HCT116 (cell line): ENCODE results near the gene SELENOW. TPM values are rescaled to one million over a fixed set of nuclear protein-coding genes. Genes with fewer than 3 reads are reported as not detected.

Source experiments
- ATAC-seq: fragments of 200-7000 bp; cut with Tn5 transposase; 2 replicates; pipeline ENCODE4 v1.9.1; 2020; ENCODE audit warnings: mild to moderate bottlenecking, moderate library complexity
- BruUV-seq: library from RNA; stranded (reverse); fragments of 400-500 nt; replicated peaks from 2 replicates; lab custom pipeline; 2021; lab: Mats Ljungman, UMichigan
- CTCF ChIA-PET: fragments of 300-600 bp; sonication (Branson Sonifier 250); formaldehyde crosslinking; loops from one replicate; lab custom pipeline; 2021; ENCODE audit warnings: antibody characterized with exemption; lab: Charles Lee
- POLR2A ChIA-PET: fragments of 300-600, 350-600 bp; sonication (Branson Sonifier 250); formaldehyde crosslinking; loops from one replicate; lab custom pipeline; 2021; ENCODE audit warnings: antibody characterized with exemption; lab: Charles Lee
- RAD21 ChIA-PET, 2 experiments: fragments of 300-600 bp; sonication (Branson Sonifier 250); formaldehyde crosslinking; loops; one replicate each; lab custom pipeline; 2023; ENCODE audit warnings: low total read pairs in 2 of 2; ENCODE audit not compliant: uncharacterized antibody in 2 of 2, unreplicated experiment in 2 of 2, low non-redundant PET in 1 of 2; lab: Charles Lee
- DNase-seq: peaks from one replicate; pipeline ENCODE4 v3.0.0-alpha.2; 2010; ENCODE audit warnings: low read depth, low spot score
- H2AFZ ChIP-seq: fragments of 200-600 bp; shearing (Covaris generic), sonication (generic); 2 replicates; pipeline ENCODE4 v1.6.1; 2017; ENCODE audit warnings: low read depth, mixed run types, mixed read lengths, antibody characterized with exemption, low read length; ENCODE audit not compliant: poor library complexity, severe bottlenecking
- H3K27ac ChIP-seq: 2 replicates; pipeline ENCODE4 v1.5.1; 2012; ENCODE audit warnings: low read depth, low read length
- H3K27me3 ChIP-seq: fragments of 200-600 bp; sonication (generic); 2 replicates; pipeline ENCODE4 v1.6.1; 2016; ENCODE audit warnings: mixed run types, low read length, mixed read lengths; ENCODE audit not compliant: insufficient read depth
- H3K36me3 ChIP-seq, 2 experiments: fragments of 200-500 bp in 1 of 2; fragments of 200-600 bp in 1 of 2; sonication (Bioruptor generic) in 1 of 2; sonication (generic) in 1 of 2; 2 replicates each; pipeline versions ENCODE4 v1.5.1 to v1.6.1; 2014 to 2016; ENCODE audit warnings: low read length in 2 of 2, inconsistent platforms in 1 of 2, mixed read lengths in 1 of 2, mixed run types in 1 of 2; ENCODE audit not compliant: insufficient read depth in 2 of 2, control insufficient read depth in 1 of 2
- H3K4me1 ChIP-seq, 2 experiments: fragments of 200-600 bp in 1 of 2; sonication (generic) in 1 of 2; 2 replicates each; pipeline versions ENCODE4 v1.5.1 to v1.6.1; 2012 to 2017; ENCODE audit warnings: low read length in 2 of 2, inconsistent platforms in 1 of 2, mild to moderate bottlenecking in 1 of 2, mixed read lengths in 1 of 2, mixed run types in 1 of 2, moderate library complexity in 1 of 2; ENCODE audit not compliant: insufficient read depth in 2 of 2, control insufficient read depth in 1 of 2
- H3K4me2 ChIP-seq: fragments of 200-600 bp; sonication (generic); 2 replicates; pipeline ENCODE4 v1.6.1; 2017; ENCODE audit warnings: mixed run types, low read length, mixed read lengths
- H3K4me3 ChIP-seq, 2 experiments: fragments of 200-600 bp in 1 of 2; sonication (generic) in 1 of 2; replicated peaks in 1 of 2; 2 replicates each; pipeline ENCODE4 v1.5.1; 2011 to 2016; ENCODE audit warnings: low read length in 2 of 2, control low read depth in 1 of 2, low read depth in 1 of 2, mild to moderate bottlenecking in 1 of 2, mixed read lengths in 1 of 2, mixed run types in 1 of 2
- H3K79me2 ChIP-seq: fragments of 200-600 bp; sonication (generic); 2 replicates; pipeline ENCODE4 v1.6.1; 2017; ENCODE audit warnings: mild to moderate bottlenecking, mixed run types, low read length, moderate library complexity, mixed read lengths; ENCODE audit not compliant: insufficient read depth
- H3K9ac ChIP-seq: fragments of 200-600 bp; sonication (generic); 2 replicates; pipeline ENCODE4 v1.6.1; 2016; ENCODE audit warnings: low read length, mixed read lengths
- H3K9me2 ChIP-seq: fragments of 200-600 bp; sonication (generic), shearing (Covaris generic); 2 replicates; pipeline ENCODE4 v1.6.1; 2017; ENCODE audit warnings: mixed run types, mild to moderate bottlenecking, moderate library complexity; ENCODE audit not compliant: insufficient read depth
- H3K9me3 ChIP-seq, 2 experiments: fragments of 200-500 bp in 1 of 2; fragments of 200-600 bp in 1 of 2; sonication (Bioruptor generic) in 1 of 2; sonication (generic) in 1 of 2; 2 replicates each; pipeline ENCODE4 v1.6.1; 2014 to 2017; ENCODE audit warnings: low read length in 2 of 2, mixed read lengths in 2 of 2, inconsistent platforms in 1 of 2, low read depth in 1 of 2, mild to moderate bottlenecking in 1 of 2, mixed run types in 1 of 2, moderate library complexity in 1 of 2; ENCODE audit not compliant: control insufficient read depth in 1 of 2, insufficient read depth in 1 of 2
- H4K20me1 ChIP-seq: fragments of 200-600 bp; sonication (generic), shearing (Covaris generic); 2 replicates; pipeline ENCODE4 v1.6.1; 2017; ENCODE audit warnings: mixed run types, mild to moderate bottlenecking, moderate library complexity; ENCODE audit not compliant: insufficient read depth
- CBX3 ChIP-seq: IDR thresholded peaks from 2 replicates; pipeline ENCODE4 v1.6.1; 2012; ENCODE audit warnings: low read depth
- CEBPB ChIP-seq: IDR thresholded peaks from 2 replicates; pipeline ENCODE4 v1.6.1; 2012; ENCODE audit warnings: low read depth
- EGR1 ChIP-seq: IDR thresholded peaks from 2 replicates; pipeline ENCODE4 v1.6.1; 2012; ENCODE audit warnings: low read depth
- ELF1 ChIP-seq: IDR thresholded peaks from 2 replicates; pipeline ENCODE4 v1.6.1; 2012; ENCODE audit warnings: low read depth, borderline replicate concordance
- EZH2 ChIP-seq: fragments of 200-600 bp; sonication (generic); IDR thresholded peaks from 2 replicates; pipeline ENCODE4 v1.6.1; 2017; ENCODE audit warnings: antibody characterized with exemption, mixed run types
- EZH2phosphoT487 ChIP-seq: fragments of 200-600 bp; IDR thresholded peaks from 2 replicates; pipeline ENCODE4 v1.6.1; 2018; ENCODE audit warnings: antibody characterized with exemption, borderline replicate concordance
- JUND ChIP-seq: IDR thresholded peaks from 2 replicates; pipeline ENCODE4 v1.6.1; 2012
- POLR2A ChIP-seq: IDR thresholded peaks from 2 replicates; pipeline ENCODE4 v1.7.0; 2011; ENCODE audit warnings: borderline replicate concordance; ENCODE audit not compliant: insufficient read depth, insufficient read length; ENCODE audit errors: extremely low read depth
- RAD21 ChIP-seq: IDR thresholded peaks from 2 replicates; pipeline ENCODE4 v1.6.1; 2012; ENCODE audit warnings: low read depth, mild to moderate bottlenecking
- SIN3A ChIP-seq: IDR thresholded peaks from 2 replicates; pipeline ENCODE4 v1.6.1; 2012; ENCODE audit warnings: low read depth
- SRF ChIP-seq: IDR thresholded peaks from 2 replicates; pipeline ENCODE4 v1.6.1; 2012; ENCODE audit warnings: low read depth
- TCF7L2 ChIP-seq: IDR thresholded peaks from 2 replicates; pipeline ENCODE4 v1.7.0; 2011; ENCODE audit warnings: borderline replicate concordance, inconsistent platforms; ENCODE audit not compliant: insufficient read depth, insufficient read length; ENCODE audit errors: extremely low read depth
- YY1 ChIP-seq: IDR thresholded peaks from 2 replicates; pipeline ENCODE4 v1.6.1; 2011; ENCODE audit warnings: low read length, low read depth, moderate library complexity, mild to moderate bottlenecking; ENCODE audit not compliant: insufficient replicate concordance; ENCODE audit errors: extremely low read depth
- ZFX ChIP-seq: fragments of 450-650 bp; IDR thresholded peaks from 2 replicates; pipeline ENCODE4 v1.6.1; 2017
- ZNF274 ChIP-seq: fragments of 200-500 bp; sonication (Bioruptor generic); IDR thresholded peaks from 2 replicates; pipeline ENCODE4 v1.6.1; 2014; ENCODE audit warnings: mild to moderate bottlenecking, low read depth, low read length, inconsistent platforms
- intact Hi-C: fragments of 100-400 bp; cut with micrococcal nuclease; formaldehyde crosslinking; loops from 2 replicates; pipeline ENCODE4 v1.10.0; 2022
- total RNA-seq: library from RNA; stranded (reverse); gene quantifications from one replicate; pipeline ENCODE4 v1.2.1, GENCODE V29; 2021; ENCODE audit not compliant: unreplicated experiment
- TF ChIP-seq, protein P1 (sequence below): IDR thresholded peaks from 2 replicates; pipeline ENCODE4 v1.6.1; 2012
- TF ChIP-seq, protein P2 (sequence below): IDR thresholded peaks from 2 replicates; pipeline ENCODE4 v1.6.1; 2011; ENCODE audit warnings: mild to moderate bottlenecking, low read length, moderate library complexity; ENCODE audit not compliant: insufficient replicate concordance; ENCODE audit errors: extremely low read depth
- TF ChIP-seq, protein P3 (sequence below), 3 experiments: fragments of 200-600 bp in 1 of 3; sonication (generic) in 1 of 3; IDR thresholded peaks in 2 of 3; conservative IDR thresholded peaks in 1 of 3; 2 replicates each; pipeline ENCODE4 v1.5.1; 2012 to 2017; ENCODE audit warnings: low read depth in 2 of 3, low read length in 2 of 3, antibody characterized with exemption in 1 of 3, borderline replicate concordance in 1 of 3, control low read depth in 1 of 3, mild to moderate bottlenecking in 1 of 3, mixed read lengths in 1 of 3, mixed run types in 1 of 3, moderate library complexity in 1 of 3; ENCODE audit not compliant: insufficient read depth in 1 of 3
- TF ChIP-seq, protein P4 (sequence below): IDR thresholded peaks from 2 replicates; pipeline ENCODE4 v1.6.1; 2012
- TF ChIP-seq, protein P5 (sequence below): IDR thresholded peaks from 2 replicates; pipeline ENCODE4 v1.6.1; 2012; ENCODE audit warnings: low read depth

SELENOW gene
- total RNA-seq, 1 experiment from 2014 or later = 181 TPM

DNA sequence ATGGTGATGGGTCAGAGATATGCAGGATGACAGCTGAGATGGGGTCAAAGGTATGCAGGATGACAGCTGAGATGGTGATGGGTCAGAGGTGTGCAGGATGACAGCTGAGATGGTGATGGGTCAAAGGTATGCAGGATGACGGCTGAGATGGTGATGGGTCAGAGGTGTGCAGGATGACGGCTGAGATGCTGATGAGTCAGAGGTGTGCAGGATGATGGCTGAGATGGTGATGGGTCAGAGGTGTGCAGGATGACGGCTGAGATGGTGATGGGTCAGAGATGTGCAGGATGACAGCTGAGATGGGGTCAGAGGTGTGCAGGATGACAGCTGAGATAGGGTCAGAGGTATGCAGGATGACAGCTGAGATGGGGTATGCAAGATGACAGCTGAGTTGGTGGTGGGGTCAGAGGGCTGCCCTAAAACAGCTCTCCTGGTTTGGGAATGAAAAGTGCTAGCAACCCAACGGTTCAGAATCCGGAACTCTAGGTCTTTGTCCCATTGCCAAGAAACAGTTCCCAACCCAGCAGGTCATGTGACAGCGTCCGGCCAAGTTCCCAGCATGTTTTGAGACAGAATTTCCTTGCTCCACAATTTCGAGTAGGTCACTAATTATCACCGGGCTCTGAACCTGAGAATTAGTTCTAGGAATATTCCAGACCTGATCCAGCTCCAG, 3.2 kb downstream of the SELENOW start:
- no peak overlapping the region for H3K9ac ChIP-seq

More for the DNA sequence above, 3.2 kb downstream of the SELENOW start:
- no TSS peak for BruUV-seq
- RAD21 ChIA-PET = no interaction called here
- intact Hi-C loops = no loop called here
- Histone ChIP-seq H4K20me1 (no peaks in the 10 kb centered on the region), H2AFZ (no peak overlapping the region), H3K9me2 (no peaks in the 10 kb centered on the region), H3K27me3 (no peaks in the 10 kb centered on the region), H3K79me2 (peaks cover 41% of the 10 kb centered on the region), H3K27ac (no peak overlapping the region), H3K4me2 (no peak overlapping the region), H3K4me1 (peaks cover 9 to 24% of the 10 kb centered on the region in 2 experiments; a peak in 3 of 4 replicates), H3K4me3 (no peak overlapping the region), H3K9me3 (no peaks in the 10 kb centered on the region), H3K36me3 (peaks cover 32 to 43% of the 10 kb centered on the region in 2 experiments; a peak in 3 of 4 replicates)
- ATAC-seq (no peak), DNase-seq (no peak)
- CTCF ChIA-PET = interaction anchor here (1.5 kb wide), 1 partner anchor 16 kb away, joined by 3 read pairs; no protein-coding TSS in a partner anchor
- TF ChIP-seq, protein P1, sequence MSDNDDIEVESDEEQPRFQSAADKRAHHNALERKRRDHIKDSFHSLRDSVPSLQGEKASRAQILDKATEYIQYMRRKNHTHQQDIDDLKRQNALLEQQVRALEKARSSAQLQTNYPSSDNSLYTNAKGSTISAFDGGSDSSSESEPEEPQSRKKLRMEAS = no peak
- no peak for TF ChIP-seq TCF7L2
- no peak for TF ChIP-seq ZFX
- no peak for TF ChIP-seq EZH2
- TF ChIP-seq ELF1 = no peak
- TF ChIP-seq EZH2phosphoT487 = no peak
- TF ChIP-seq ZNF274 = no peak
- no peak for TF ChIP-seq POLR2A
- no peak for TF ChIP-seq JUND
- TF ChIP-seq, protein P2, sequence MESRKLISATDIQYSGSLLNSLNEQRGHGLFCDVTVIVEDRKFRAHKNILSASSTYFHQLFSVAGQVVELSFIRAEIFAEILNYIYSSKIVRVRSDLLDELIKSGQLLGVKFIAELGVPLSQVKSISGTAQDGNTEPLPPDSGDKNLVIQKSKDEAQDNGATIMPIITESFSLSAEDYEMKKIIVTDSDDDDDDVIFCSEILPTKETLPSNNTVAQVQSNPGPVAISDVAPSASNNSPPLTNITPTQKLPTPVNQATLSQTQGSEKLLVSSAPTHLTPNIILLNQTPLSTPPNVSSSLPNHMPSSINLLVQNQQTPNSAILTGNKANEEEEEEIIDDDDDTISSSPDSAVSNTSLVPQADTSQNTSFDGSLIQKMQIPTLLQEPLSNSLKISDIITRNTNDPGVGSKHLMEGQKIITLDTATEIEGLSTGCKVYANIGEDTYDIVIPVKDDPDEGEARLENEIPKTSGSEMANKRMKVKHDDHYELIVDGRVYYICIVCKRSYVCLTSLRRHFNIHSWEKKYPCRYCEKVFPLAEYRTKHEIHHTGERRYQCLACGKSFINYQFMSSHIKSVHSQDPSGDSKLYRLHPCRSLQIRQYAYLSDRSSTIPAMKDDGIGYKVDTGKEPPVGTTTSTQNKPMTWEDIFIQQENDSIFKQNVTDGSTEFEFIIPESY = no peak
- TF ChIP-seq, protein P3, sequence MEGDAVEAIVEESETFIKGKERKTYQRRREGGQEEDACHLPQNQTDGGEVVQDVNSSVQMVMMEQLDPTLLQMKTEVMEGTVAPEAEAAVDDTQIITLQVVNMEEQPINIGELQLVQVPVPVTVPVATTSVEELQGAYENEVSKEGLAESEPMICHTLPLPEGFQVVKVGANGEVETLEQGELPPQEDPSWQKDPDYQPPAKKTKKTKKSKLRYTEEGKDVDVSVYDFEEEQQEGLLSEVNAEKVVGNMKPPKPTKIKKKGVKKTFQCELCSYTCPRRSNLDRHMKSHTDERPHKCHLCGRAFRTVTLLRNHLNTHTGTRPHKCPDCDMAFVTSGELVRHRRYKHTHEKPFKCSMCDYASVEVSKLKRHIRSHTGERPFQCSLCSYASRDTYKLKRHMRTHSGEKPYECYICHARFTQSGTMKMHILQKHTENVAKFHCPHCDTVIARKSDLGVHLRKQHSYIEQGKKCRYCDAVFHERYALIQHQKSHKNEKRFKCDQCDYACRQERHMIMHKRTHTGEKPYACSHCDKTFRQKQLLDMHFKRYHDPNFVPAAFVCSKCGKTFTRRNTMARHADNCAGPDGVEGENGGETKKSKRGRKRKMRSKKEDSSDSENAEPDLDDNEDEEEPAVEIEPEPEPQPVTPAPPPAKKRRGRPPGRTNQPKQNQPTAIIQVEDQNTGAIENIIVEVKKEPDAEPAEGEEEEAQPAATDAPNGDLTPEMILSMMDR (IDR thresholded peaks at IDR 0.05 in 2 of 3, conservative IDR thresholded peaks at IDR 0.05 in 1 of 3; ENCODE audit: borderline replicate concordance in 1 of 3, insufficient read depth in 1 of 3, low read depth in 2 of 3, low read length in 2 of 3) = no peak
- TF ChIP-seq SRF = no peak
- no peak for TF ChIP-seq CBX3
- no peak for TF ChIP-seq SIN3A
- TF ChIP-seq, protein P4, sequence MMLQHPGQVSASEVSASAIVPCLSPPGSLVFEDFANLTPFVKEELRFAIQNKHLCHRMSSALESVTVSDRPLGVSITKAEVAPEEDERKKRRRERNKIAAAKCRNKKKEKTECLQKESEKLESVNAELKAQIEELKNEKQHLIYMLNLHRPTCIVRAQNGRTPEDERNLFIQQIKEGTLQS = no peak
- no peak for TF ChIP-seq YY1
- no peak for TF ChIP-seq RAD21
- TF ChIP-seq EGR1 = no peak
- TF ChIP-seq, protein P5, sequence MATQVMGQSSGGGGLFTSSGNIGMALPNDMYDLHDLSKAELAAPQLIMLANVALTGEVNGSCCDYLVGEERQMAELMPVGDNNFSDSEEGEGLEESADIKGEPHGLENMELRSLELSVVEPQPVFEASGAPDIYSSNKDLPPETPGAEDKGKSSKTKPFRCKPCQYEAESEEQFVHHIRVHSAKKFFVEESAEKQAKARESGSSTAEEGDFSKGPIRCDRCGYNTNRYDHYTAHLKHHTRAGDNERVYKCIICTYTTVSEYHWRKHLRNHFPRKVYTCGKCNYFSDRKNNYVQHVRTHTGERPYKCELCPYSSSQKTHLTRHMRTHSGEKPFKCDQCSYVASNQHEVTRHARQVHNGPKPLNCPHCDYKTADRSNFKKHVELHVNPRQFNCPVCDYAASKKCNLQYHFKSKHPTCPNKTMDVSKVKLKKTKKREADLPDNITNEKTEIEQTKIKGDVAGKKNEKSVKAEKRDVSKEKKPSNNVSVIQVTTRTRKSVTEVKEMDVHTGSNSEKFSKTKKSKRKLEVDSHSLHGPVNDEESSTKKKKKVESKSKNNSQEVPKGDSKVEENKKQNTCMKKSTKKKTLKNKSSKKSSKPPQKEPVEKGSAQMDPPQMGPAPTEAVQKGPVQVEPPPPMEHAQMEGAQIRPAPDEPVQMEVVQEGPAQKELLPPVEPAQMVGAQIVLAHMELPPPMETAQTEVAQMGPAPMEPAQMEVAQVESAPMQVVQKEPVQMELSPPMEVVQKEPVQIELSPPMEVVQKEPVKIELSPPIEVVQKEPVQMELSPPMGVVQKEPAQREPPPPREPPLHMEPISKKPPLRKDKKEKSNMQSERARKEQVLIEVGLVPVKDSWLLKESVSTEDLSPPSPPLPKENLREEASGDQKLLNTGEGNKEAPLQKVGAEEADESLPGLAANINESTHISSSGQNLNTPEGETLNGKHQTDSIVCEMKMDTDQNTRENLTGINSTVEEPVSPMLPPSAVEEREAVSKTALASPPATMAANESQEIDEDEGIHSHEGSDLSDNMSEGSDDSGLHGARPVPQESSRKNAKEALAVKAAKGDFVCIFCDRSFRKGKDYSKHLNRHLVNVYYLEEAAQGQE = no peak
- no peak for TF ChIP-seq CEBPB
- POLR2A ChIA-PET = no interaction called here
